IPS-11a (cell line): ENCODE data around the gene RBFOX2.
"Not testable (repeated sequence)": the region's sequence is repeated elsewhere in the genome, so short reads cannot be mapped to it uniquely, and the experiment has no call there.

Source experiments
- H3K4me3 ChIP-seq: one replicate; pipeline ENCODE4 v1.5.1; 2013; ENCODE audit warnings: low read depth, low read length, control low read depth

The RBFOX2 gene

GRCh38 chr22:36010090-36010489, 18.5 kb downstream of the RBFOX2 start:
- no peak overlapping the region for H3K4me3 ChIP-seq

GRCh38 chr22:36009085-36009484, 19.5 kb downstream of the RBFOX2 start:
- no peak overlapping the region for H3K4me3 ChIP-seq

- no peak overlapping the region for H3K4me3 ChIP-seq
Observed at GRCh38 chr22:36008565-36008964, 20.1 kb downstream of the RBFOX2 start.

- H3K4me3 ChIP-seq, result no peak overlapping the region
Observed at GRCh38 chr22:36008131-36008530, 20.5 kb downstream of the RBFOX2 start.

- H3K4me3 ChIP-seq, result no peak overlapping the region
Observed at GRCh38 chr22:36003972-36004674, 24.5 kb downstream of the RBFOX2 start.

GRCh38 chr22:36002718-36003260, 25.8 kb downstream of the RBFOX2 start:
- H3K4me3 ChIP-seq, result no peak overlapping the region

GRCh38 chr22:36002084-36002483, 26.5 kb downstream of the RBFOX2 start:
- H3K4me3 ChIP-seq, result no peak overlapping the region

- no peak overlapping the region for H3K4me3 ChIP-seq
Observed at GRCh38 chr22:35998748-35999147, 29.9 kb downstream of the RBFOX2 start.

- no peak overlapping the region for H3K4me3 ChIP-seq
Observed at GRCh38 chr22:35997438-35997837, 31.2 kb downstream of the RBFOX2 start.

GRCh38 chr22:35996596-35996995, 32.0 kb downstream of the RBFOX2 start:
- no peak overlapping the region for H3K4me3 ChIP-seq

GRCh38 chr22:35995772-35996171, 32.9 kb downstream of the RBFOX2 start:
- no peak overlapping the region for H3K4me3 ChIP-seq

- H3K4me3 ChIP-seq, result no peak overlapping the region
Observed at GRCh38 chr22:35995348-35995747, 33.3 kb downstream of the RBFOX2 start.

- not testable (repeated sequence) for H3K4me3 ChIP-seq
Observed at GRCh38 chr22:35993727-35994126, 34.9 kb downstream of the RBFOX2 start.

GRCh38 chr22:35993048-35993714, 35.4 kb downstream of the RBFOX2 start:
- no peak overlapping the region for H3K4me3 ChIP-seq

GRCh38 chr22:35991168-35991567, 37.5 kb downstream of the RBFOX2 start:
- H3K4me3 ChIP-seq, result no peak overlapping the region

- no peak overlapping the region for H3K4me3 ChIP-seq
Observed at GRCh38 chr22:35988030-35988429, 40.6 kb downstream of the RBFOX2 start.

GRCh38 chr22:35987487-35987886, 41.1 kb downstream of the RBFOX2 start:
- no peak overlapping the region for H3K4me3 ChIP-seq

- no peak overlapping the region for H3K4me3 ChIP-seq
Observed at GRCh38 chr22:35986088-35986487, 42.5 kb downstream of the RBFOX2 start.

- no peak overlapping the region for H3K4me3 ChIP-seq
Observed at GRCh38 chr22:35985371-35985770, 43.3 kb downstream of the RBFOX2 start.

- H3K4me3 ChIP-seq, result no peak overlapping the region
Observed at GRCh38 chr22:35984183-35985175, 44.1 kb downstream of the RBFOX2 start.

GRCh38 chr22:35981900-35982299, 46.7 kb downstream of the RBFOX2 start:
- H3K4me3 ChIP-seq, result no peak overlapping the region
